ENCODE measurements around the gene OSCAR.

OSCAR gene

DNA sequence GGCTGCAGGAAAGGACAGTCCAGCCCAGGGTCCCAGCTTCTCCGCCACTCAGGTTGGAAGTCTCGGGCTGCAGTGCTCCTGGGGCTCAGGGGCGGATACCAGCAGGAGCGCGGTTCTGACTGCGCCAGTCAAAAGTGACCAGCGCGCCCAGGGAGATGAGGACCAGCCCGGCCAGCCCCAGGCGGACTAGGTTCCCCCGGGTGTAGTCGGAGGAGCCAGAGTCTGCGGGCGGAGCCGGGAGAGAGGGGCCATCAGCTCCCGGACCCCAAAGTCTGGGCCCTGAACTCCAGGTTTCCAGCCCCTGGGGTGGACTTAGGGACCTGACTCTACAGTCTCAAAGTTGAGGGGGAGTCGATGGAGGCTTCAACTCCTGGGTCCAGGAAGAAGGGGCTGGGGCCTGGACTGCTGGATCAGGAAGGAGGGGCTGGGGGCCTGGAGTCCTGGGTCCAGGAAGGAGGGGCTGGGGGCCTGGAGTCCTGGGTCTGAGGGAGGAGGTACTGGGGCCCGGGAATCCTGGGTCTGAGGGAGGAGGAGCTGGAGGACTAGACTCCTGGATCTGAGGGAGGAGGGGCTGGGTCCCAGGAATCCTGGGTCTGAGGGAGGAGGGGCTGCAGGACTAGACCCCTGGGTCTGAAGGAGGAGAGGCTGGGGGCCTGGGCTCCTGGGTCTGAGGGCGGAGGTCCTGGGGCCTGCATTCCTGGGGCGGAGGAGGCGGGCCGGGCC lies 5.3 kb downstream of the OSCAR start:
- in situ Hi-C loops (cut with MboI; ENCODE audit: low sequenced_read_pairs), result no loop called here

DNA sequence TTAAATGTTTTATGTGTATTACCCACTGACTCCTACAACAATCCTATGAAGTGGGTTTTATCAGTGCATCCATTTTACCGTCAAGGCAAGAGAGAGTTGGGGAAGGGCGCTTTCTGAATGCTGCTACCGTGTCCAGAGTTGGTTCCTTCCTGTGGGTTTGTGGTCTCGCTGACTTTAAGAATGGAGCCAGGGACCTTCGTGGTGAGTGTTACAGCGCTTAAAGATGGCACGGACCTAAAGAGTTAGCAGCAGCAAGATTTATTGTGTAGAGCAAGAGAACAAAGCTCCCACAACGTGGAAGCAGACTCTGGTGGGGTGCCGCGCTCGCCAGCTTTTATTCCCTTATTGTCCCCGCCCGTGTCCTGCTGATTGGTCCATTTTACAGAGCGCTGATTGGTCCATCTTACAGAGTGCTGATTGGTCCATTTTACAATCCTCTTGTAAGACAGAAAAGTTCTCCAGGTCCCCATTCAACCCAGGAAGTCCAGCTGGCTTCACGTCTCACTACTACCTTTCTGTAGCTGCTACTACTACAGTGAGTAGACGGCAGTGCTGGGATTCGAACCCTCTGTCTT lies 6.1 kb downstream of the OSCAR start:
- in situ Hi-C loops (cut with MboI; ENCODE audit: low sequenced_read_pairs), result no loop called here

DNA sequence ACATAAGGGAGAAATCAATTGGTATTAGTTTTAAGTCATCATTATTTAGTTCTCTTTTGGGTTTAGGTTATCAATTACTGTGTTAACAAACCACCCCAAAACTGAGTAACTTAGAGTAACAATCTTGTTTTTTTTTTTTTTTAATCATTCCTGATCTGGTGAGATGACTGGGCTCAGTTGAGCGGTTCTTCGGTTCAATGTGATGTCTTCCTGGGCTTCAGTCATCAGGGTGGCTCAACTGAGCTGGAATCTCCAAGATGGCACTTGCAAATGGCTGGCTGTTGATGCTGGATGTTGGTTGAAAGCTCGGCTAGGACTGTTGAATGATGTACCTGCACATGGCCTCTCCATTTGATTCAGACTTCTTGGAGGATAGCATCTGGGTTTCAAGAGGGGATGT lies 16.2 kb downstream of the OSCAR start:
- in situ Hi-C loops (cut with MboI; ENCODE audit: low sequenced_read_pairs), result no loop called here

DNA sequence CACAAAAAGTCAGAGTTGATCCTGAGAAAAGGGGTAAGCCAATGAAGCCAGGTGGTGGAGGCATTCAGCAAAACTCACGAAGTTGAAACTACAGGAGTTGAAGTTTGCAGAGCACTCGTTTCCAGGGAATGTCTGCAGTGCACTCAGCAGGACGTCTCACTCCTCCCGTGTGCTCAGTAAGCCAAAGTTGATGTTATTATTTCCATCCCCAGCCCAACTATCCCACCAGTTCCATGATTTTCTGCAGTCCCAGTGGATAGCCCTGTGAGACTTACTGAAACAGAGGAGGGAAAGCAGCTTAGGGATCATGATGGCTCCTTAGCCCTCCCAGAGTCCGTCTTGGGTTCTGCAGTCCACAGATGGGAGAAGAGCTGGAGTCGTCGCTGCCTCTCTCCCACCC lies 19.6 kb downstream of the OSCAR start, which contains the start of gene TARM1:
TSS of gene TARM1 (minus strand) at position 334 of the 400 bp plus-strand sequence. CDS start at position 309, 25 bp downstream.
- in situ Hi-C loops (cut with MboI; ENCODE audit: low sequenced_read_pairs), result no loop called here

DNA sequence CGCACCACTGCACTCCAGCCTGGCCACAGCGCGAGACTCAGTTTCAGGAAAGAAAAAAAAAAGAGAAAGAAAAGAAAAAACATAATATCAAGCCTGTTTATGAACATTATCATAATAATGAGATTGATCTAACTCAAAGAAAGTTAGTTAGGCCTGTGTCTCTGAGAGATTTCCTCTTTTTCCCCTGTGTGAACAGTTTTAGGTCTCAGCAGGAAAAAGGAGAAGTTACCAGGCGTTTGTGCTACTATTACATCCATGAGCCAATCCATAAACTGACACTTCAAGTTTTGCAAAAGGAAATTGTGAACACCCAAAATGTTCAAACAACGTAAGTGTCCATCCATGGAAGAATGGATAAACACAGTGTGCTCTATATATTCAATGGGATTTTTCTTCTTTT lies 23.3 kb downstream of the OSCAR start:
- in situ Hi-C loops (cut with MboI; ENCODE audit: low sequenced_read_pairs), result no loop called here

DNA sequence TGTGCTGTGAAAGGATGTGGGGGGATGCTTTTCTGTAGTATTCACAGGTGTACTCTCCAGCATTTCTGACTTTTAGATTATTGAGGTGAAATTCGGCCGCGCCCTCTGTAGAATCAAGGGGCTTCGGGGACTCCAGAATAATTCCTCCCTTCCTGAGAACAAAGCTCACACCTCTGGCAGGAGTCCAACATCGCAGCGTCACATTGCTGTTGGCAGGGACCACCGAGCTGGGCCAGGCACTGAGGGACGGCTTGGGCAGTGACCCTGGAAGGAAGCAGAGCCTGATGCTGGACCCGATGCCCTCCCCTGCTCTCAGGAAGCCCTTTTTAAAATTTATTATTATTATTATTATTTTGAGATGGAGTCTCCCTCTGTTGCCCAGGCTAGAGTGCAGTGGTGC lies 25.8 kb downstream of the OSCAR start:
- in situ Hi-C loops (cut with MboI; ENCODE audit: low sequenced_read_pairs), result no loop called here

DNA sequence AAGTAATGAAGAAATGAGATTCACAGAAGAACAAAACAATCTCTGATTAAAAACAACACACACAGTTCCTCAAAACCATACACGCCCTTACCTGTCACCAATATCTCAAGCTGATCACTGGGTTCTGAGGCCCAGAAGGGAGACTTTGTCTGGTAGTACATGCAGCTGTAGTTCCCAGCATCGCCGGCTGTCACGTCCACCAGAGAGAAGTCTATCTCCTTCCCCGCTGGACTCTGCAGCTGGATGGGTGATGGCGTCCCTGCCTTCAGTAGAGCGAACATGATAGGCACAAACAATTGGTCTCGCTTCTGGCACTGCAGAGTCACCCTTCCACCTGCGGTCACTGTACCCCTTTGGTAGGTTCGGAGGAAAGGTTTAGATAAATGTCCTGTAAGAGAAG lies 26.8 kb downstream of the OSCAR start:
- in situ Hi-C loops (cut with MboI; ENCODE audit: low sequenced_read_pairs), result no loop called here

DNA sequence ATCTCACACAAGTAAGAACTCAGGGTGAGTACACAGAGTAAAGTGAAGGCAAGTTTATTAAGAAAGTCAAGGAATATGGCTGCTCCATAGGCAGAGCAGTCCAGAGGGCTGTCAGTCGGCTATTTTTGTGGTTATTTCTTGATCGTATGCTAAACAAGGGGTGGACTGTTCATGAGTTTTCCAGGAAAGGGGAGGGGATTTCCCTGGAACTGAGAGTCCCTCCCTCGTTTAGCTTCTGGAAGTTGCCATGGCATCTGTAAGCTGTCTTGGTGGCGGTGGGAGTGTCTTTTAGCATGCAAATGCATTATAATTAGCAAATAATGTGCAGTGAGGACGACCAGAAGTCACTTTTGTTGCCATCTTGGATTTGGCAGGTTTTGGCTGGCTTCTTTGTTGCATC lies 31.1 kb downstream of the OSCAR start:
- in situ Hi-C loops (cut with MboI; ENCODE audit: low sequenced_read_pairs), result no loop called here

DNA sequence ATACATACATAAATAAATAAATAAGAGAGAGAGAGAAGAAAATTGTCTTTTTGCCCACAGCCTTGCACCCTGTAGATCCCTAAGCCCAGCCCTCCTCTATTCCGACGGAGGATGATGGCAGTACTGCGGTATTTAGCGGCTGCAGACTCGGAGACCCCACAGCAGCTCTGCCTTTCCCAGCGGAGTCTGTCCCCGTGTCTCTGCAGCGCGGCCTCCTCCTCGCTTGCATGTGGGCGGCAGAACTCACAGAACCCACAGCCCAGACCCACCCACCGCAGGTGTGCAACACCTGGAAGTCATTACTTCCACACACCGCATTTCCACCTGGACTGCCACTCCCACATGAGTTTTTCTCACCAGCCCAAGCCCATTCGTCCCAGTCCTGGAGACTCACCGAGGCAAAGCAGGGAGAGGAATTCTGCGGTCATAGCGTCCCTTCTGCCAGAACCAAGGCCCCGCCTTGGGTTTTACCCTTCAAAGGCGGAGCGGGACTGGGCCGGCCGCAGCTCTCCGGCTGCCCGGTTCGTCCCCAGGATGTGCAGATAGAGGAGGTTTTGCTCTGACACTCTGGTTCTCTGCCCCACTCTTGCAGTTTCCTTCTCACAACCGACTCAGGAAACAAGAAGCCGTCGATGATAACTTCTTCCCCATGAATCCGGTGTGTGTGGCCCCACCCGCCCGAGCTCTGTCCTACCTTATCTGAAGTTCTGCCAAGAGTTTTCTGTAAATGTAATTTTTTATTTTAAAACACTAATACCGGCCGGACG lies 37.1 kb downstream of the OSCAR start, which contains the start of gene VSTM1:
TSS of gene VSTM1 (minus strand) at position 548 of the 767 bp plus-strand sequence. CDS start at position 428, 120 bp downstream.
- in situ Hi-C loops (cut with MboI; ENCODE audit: low sequenced_read_pairs), result no loop called here

DNA sequence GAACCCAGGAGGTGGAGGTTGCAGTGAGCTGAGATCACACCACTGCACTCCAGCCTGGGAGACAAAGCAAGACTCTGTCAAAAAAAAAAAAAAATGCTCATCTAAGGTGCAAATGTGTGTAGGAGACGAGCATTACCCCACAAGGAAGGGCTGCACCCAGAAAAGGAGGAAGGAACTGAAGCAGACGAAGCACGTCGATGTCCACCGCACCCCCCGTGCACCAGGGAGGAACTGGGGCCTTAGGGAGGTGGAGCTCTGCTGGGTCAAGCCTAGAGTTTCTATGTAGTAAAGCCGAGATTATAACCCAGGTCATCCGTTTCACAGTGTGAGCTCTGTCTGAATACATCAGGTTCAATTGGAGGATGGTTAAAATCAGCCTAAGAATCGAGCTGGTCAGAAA lies 38.0 kb downstream of the OSCAR start:
- in situ Hi-C loops (cut with MboI; ENCODE audit: low sequenced_read_pairs), result no loop called here

DNA sequence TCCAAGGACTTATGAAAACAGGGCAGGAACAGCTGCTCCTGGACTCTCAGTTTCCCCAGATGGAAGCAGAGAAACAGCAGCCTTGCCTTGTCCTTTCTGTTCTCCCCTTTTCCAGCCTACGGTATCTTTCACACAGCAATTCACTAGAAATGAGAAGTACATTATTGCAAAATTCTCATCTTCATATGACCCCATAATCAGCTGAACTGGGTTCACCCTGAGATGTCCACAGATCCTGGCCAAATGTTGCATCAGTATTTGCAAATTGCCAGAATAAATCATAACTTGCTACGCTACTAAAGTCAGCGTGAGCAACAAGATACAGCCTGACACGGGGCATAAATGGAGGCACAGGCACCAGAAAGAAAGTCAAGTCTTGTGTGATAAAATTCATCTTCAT lies 53.0 kb downstream of the OSCAR start:
- in situ Hi-C loops (cut with MboI; ENCODE audit: low sequenced_read_pairs), result no loop called here

DNA sequence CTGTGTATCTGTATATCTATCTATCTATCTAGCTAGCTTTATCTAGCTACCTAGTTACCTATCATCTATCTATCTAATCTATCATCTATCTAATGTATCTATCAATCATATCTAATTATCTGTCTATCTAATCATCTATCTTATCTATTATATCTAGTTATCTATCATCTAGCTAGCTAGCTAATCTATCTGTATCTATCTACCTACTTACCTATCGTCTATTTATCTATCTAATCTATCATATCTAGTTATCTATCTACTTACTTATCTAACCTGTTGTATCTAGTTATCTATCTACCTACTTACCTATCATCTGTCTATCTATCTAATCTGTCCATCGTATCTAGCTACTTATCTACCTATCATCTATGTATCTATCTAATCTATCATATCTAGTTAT lies 54.8 kb downstream of the OSCAR start:
- in situ Hi-C loops (cut with MboI; ENCODE audit: low sequenced_read_pairs), result no loop called here
